ENCODE measurements around the gene NID1. TPM values are rescaled to one million over a fixed set of nuclear protein-coding genes. Genes with fewer than 3 reads are reported as not detected.

The NID1 gene
- total and polyA plus RNA-seq, 4 donors = 21.2 to 90.1 (median 55.2) TPM

- no peak overlapping the region for H3K9ac ChIP-seq (ENCODE audit: low read depth in 1 of 2, low read length in 2 of 2)
- H3K36me3 ChIP-seq (ENCODE audit: control insufficient read depth in 4 of 4, insufficient read depth in 3 of 4, low read depth in 1 of 4, low read length in 3 of 4) = no peaks in the 10 kb centered on the region
- DNase-seq (ENCODE audit: low spot score) = no peak
- 85% methylated on average over 6 of the region's 6 CpGs for WGBS
- no peaks in the 10 kb centered on the region for H3K27me3 ChIP-seq (ENCODE audit: control insufficient read depth in 4 of 4, insufficient read depth in 4 of 4, low read length in 3 of 4)
- TF ChIP-seq ATF3 (IDR thresholded peaks at IDR 0.05) (no peak), FOXA1 (IDR thresholded peaks at IDR 0.05) (no peak), CTCF (IDR thresholded peaks at IDR 0.05; ENCODE audit: low read depth, low read length, missing input control) (no peak), FOXA2 (IDR thresholded peaks at IDR 0.05) (no peak), GABPA (IDR thresholded peaks at IDR 0.05 in 1 of 2, conservative IDR thresholded peaks at IDR 0.05 in 1 of 2) (no peak)
- no peaks in the 10 kb centered on the region for H3K9me3 ChIP-seq (ENCODE audit: control insufficient read depth in 4 of 4, low read length in 3 of 4)
- H3K27ac ChIP-seq (ENCODE audit: low read depth in 1 of 2, low read length in 2 of 2) = no peak overlapping the region
- H3K4me3 ChIP-seq (ENCODE audit: low read depth in 1 of 3, low read length in 3 of 3) = no peak overlapping the region
- H3K4me1 ChIP-seq (ENCODE audit: control insufficient read depth in 4 of 4, insufficient read depth in 4 of 4, low read length in 3 of 4) = peaks cover 6 to 31% (median 13%) of the 10 kb centered on the region in 4 donors
These were observed 124.6 kb downstream of the NID1 start for GRCh38 chr1:235940285-235940684.

GRCh38 chr1:235939480-235939775, 125.5 kb downstream of the NID1 start:
- WGBS = 81% methylated on average over 1 of the region's 1 CpG
- H3K4me3 ChIP-seq (ENCODE audit: low read depth in 1 of 3, low read length in 3 of 3) = no peak overlapping the region
- no peaks in the 10 kb centered on the region for H3K27me3 ChIP-seq (ENCODE audit: control insufficient read depth in 4 of 4, insufficient read depth in 4 of 4, low read length in 3 of 4)

More at GRCh38 chr1:235939480-235939775, 125.5 kb downstream of the NID1 start:
- no peak for DNase-seq (ENCODE audit: low spot score)
- no peak for TF ChIP-seq GABPA (IDR thresholded peaks at IDR 0.05 in 1 of 2, conservative IDR thresholded peaks at IDR 0.05 in 1 of 2)
- no peak for TF ChIP-seq ZBTB33 (IDR thresholded peaks at IDR 0.05)
- TF ChIP-seq YY1 (IDR thresholded peaks at IDR 0.05) = no peak
- TF ChIP-seq HNF4A (conservative IDR thresholded peaks at IDR 0.05) = no peak
- no peak for TF ChIP-seq EGR1 (IDR thresholded peaks at IDR 0.05; ENCODE audit: low read depth in 2 of 2)
- TF ChIP-seq RXRA (IDR thresholded peaks at IDR 0.05) = no peak
- no peak for TF ChIP-seq JUND (IDR thresholded peaks at IDR 0.05)
- TF ChIP-seq HNF4G (IDR thresholded peaks at IDR 0.05) = no peak
- no peak for TF ChIP-seq NR2F2 (IDR thresholded peaks at IDR 0.05)
- no peak for TF ChIP-seq CTCF (IDR thresholded peaks at IDR 0.05; ENCODE audit: low read depth, low read length, missing input control)
- TF ChIP-seq FOXA2 (IDR thresholded peaks at IDR 0.05) = no peak
- no peaks in the 10 kb centered on the region for H3K36me3 ChIP-seq (ENCODE audit: control insufficient read depth in 4 of 4, insufficient read depth in 3 of 4, low read depth in 1 of 4, low read length in 3 of 4)
- peak overlapping the region in 1 of 2 donors; percentile 14 for H3K27ac ChIP-seq (ENCODE audit: low read depth in 1 of 2, low read length in 2 of 2)
- peaks cover 6 to 23% (median 8%) of the 10 kb centered on the region in 4 donors for H3K4me1 ChIP-seq (ENCODE audit: control insufficient read depth in 4 of 4, insufficient read depth in 4 of 4, low read length in 3 of 4)
- no peaks in the 10 kb centered on the region for H3K9me3 ChIP-seq (ENCODE audit: control insufficient read depth in 4 of 4, low read length in 3 of 4)
- H3K9ac ChIP-seq (ENCODE audit: low read depth in 1 of 2, low read length in 2 of 2) = no peak overlapping the region
